ENCODE measurements around the gene LAMA2.

Gene LAMA2

GRCh38 chr6:128882991-128883611 lies at the start of gene LAMA2:
LAMA2 (plus strand) TSS chr6:128883138; CDS start chr6:128883246, 108 bp downstream.
- Histone ChIP-seq H3K27me3 (ENCODE audit: insufficient read depth, low read depth, severe bottlenecking) (no peaks in the 10 kb centered on the region), H3K9me3 (ENCODE audit: severe bottlenecking) (no peaks in the 10 kb centered on the region), H3K27ac (no peak within 1 kb of the TSS), H3K36me3 (no peaks in the 10 kb centered on the region), H3K4me3 (ENCODE audit: low read depth, low read length) (no peak within 1 kb of the TSS)
- DNase-seq: no peak
- TF ChIP-seq CTCF (IDR thresholded peaks at IDR 0.05; ENCODE audit: low read depth, low read length): no peak

GRCh38 chr6:128836761-128837160 lies 46.2 kb upstream of the LAMA2 start:
- H3K27me3 ChIP-seq (ENCODE audit: insufficient read depth, low read depth, severe bottlenecking): no peaks in the 10 kb centered on the region
- H3K9me3 ChIP-seq (ENCODE audit: severe bottlenecking): no peaks in the 10 kb centered on the region
- TF ChIP-seq CTCF (IDR thresholded peaks at IDR 0.05; ENCODE audit: low read depth, low read length): no peak
- no peaks in the 10 kb centered on the region for H3K36me3 ChIP-seq
- no peak overlapping the region for H3K4me3 ChIP-seq (ENCODE audit: low read depth, low read length)
- H3K27ac ChIP-seq: no peak overlapping the region
- DNase-seq: no peak

- Histone ChIP-seq H3K9me3 (ENCODE audit: severe bottlenecking) (no peaks in the 10 kb centered on the region), H3K36me3 (no peaks in the 10 kb centered on the region), H3K27me3 (ENCODE audit: insufficient read depth, low read depth, severe bottlenecking) (no peaks in the 10 kb centered on the region), H3K4me3 (ENCODE audit: low read depth, low read length) (no peak overlapping the region), H3K27ac (no peak overlapping the region)
- TF ChIP-seq CTCF (IDR thresholded peaks at IDR 0.05; ENCODE audit: low read depth, low read length): no peak
- no peak for DNase-seq
Measured at GRCh38 chr6:128841518-128841917, 41.4 kb upstream of the LAMA2 start.

- no peaks in the 10 kb centered on the region for H3K9me3 ChIP-seq (ENCODE audit: severe bottlenecking)
Measured at GRCh38 chr6:128844598-128844997, 38.3 kb upstream of the LAMA2 start.

GRCh38 chr6:128847431-128848210 lies 35.3 kb upstream of the LAMA2 start:
- no peak overlapping the region for H3K4me3 ChIP-seq (ENCODE audit: low read depth, low read length)
- no peaks in the 10 kb centered on the region for H3K27me3 ChIP-seq (ENCODE audit: insufficient read depth, low read depth, severe bottlenecking)
- H3K36me3 ChIP-seq: no peaks in the 10 kb centered on the region
- peak overlapping the region; percentile 47; the same call in 1 of the 2 replicates for H3K27ac ChIP-seq
- H3K9me3 ChIP-seq (ENCODE audit: severe bottlenecking): no peaks in the 10 kb centered on the region
- DNase-seq: no peak
- TF ChIP-seq CTCF (IDR thresholded peaks at IDR 0.05; ENCODE audit: low read depth, low read length): no peak

More at GRCh38 chr6:128844598-128844997, 38.3 kb upstream of the LAMA2 start:
- TF ChIP-seq CTCF (IDR thresholded peaks at IDR 0.05; ENCODE audit: low read depth, low read length): no peak
- H3K27me3 ChIP-seq (ENCODE audit: insufficient read depth, low read depth, severe bottlenecking): no peaks in the 10 kb centered on the region
- H3K4me3 ChIP-seq (ENCODE audit: low read depth, low read length): no peak overlapping the region
- H3K27ac ChIP-seq: no peak overlapping the region
- H3K36me3 ChIP-seq: no peaks in the 10 kb centered on the region
- DNase-seq: no peak

Measured in WERI-Rb-1 (cell line).